Endothelial cell of umbilical vein (primary cell): ENCODE data around the gene RASGRP4. TPM values are rescaled to one million over a fixed set of nuclear protein-coding genes. Genes with fewer than 3 reads are reported as not detected.

ENCODE experiments used
- BruUV-seq: library from RNA; stranded (reverse); fragments of 400-500 nt; replicated peaks from 2 replicates; lab custom pipeline; 2021; lab: Mats Ljungman, UMichigan
- CTCF ChIA-PET: fragments of 300-600, 350-600 bp; sonication (Branson Sonifier 250); formaldehyde crosslinking; loops from one replicate; lab custom pipeline; 2021; ENCODE audit warnings: antibody characterized with exemption, inconsistent platforms; lab: Charles Lee
- POLR2A ChIA-PET: fragments of 300-600, 350-600 bp; sonication (Branson Sonifier 250); formaldehyde crosslinking; loops from one replicate; lab custom pipeline; 2021; ENCODE audit warnings: antibody characterized with exemption, inconsistent platforms; lab: Charles Lee
- DNase-seq: peaks from one replicate; pipeline ENCODE4 v3.0.0-alpha.2; 2011; ENCODE audit warnings: low read depth, low spot score
- FAIRE-seq: peaks from 2 replicates; lab custom pipeline; 2011; peaks lifted over from hg19 to GRCh38; lab: Jason Lieb, UNC
- H2AFZ ChIP-seq: 2 replicates; pipeline ENCODE4 v1.6.0; 2012; ENCODE audit warnings: low read depth, low read length, control low read depth, inconsistent platforms
- H3K27ac ChIP-seq: 2 replicates; pipeline ENCODE4 v1.5.1; 2011; ENCODE audit warnings: low read depth, mild to moderate bottlenecking, control low read depth, low read length, moderate library complexity; ENCODE audit not compliant: insufficient read depth
- H3K27me3 ChIP-seq, 2 experiments: 2 replicates each; pipeline versions ENCODE4 v1.6.0 to v1.6.1; 2011; ENCODE audit warnings: low read length in 2 of 2, mixed read lengths in 1 of 2; ENCODE audit not compliant: control insufficient read depth in 2 of 2, insufficient read depth in 2 of 2
- H3K36me3 ChIP-seq, 2 experiments: 2 replicates in 1 of 2; 3 replicates in 1 of 2; pipeline ENCODE4 v1.5.1; 2011; ENCODE audit warnings: low read length in 2 of 2, mild to moderate bottlenecking in 1 of 2, moderate library complexity in 1 of 2; ENCODE audit not compliant: control insufficient read depth in 2 of 2, insufficient read depth in 2 of 2; ENCODE audit errors: extremely low read depth in 1 of 2
- H3K4me1 ChIP-seq: 3 replicates; pipeline ENCODE4 v1.5.1; 2011; ENCODE audit warnings: mild to moderate bottlenecking, low read length; ENCODE audit not compliant: control insufficient read depth, insufficient read depth; ENCODE audit errors: extremely low read depth
- H3K4me2 ChIP-seq: 2 replicates; pipeline ENCODE4 v1.6.1; 2011; ENCODE audit warnings: low read length, control low read depth, mixed read lengths; ENCODE audit not compliant: insufficient read depth
- H3K4me3 ChIP-seq, 3 experiments: fragments of 200-600 bp in 1 of 3; sonication (generic), shearing (Covaris generic) in 1 of 3; replicated peaks in 1 of 3; 2 replicates each; pipeline ENCODE4 v1.5.1; 2011 to 2016; ENCODE audit warnings: control low read depth in 3 of 3, low read length in 3 of 3, mild to moderate bottlenecking in 2 of 3, inconsistent platforms in 1 of 3, low read depth in 1 of 3, moderate library complexity in 1 of 3; ENCODE audit not compliant: insufficient read depth in 1 of 3
- H3K79me2 ChIP-seq: 2 replicates; pipeline ENCODE4 v1.6.0; 2012; ENCODE audit warnings: low read length, inconsistent platforms; ENCODE audit not compliant: control insufficient read depth, insufficient read depth
- H3K9ac ChIP-seq: replicated peaks from 2 replicates; pipeline ENCODE3; 2011; ENCODE audit warnings: low read length, control low read depth; ENCODE audit not compliant: insufficient read depth; ENCODE audit errors: extremely low read depth
- H3K9me1 ChIP-seq: replicated peaks from 3 replicates; pipeline ENCODE4 v1.6.0; 2011; ENCODE audit warnings: mild to moderate bottlenecking, low read length; ENCODE audit not compliant: control insufficient read depth, insufficient read depth; ENCODE audit errors: extremely low read depth
- H3K9me3 ChIP-seq: replicated peaks from 2 replicates; pipeline ENCODE4 v1.5.1; 2012; ENCODE audit warnings: low read length, inconsistent platforms; ENCODE audit not compliant: control insufficient read depth, insufficient read depth
- H4K20me1 ChIP-seq: replicated peaks from 2 replicates; pipeline ENCODE3; 2011; ENCODE audit warnings: mild to moderate bottlenecking, low read length; ENCODE audit not compliant: control insufficient read depth, insufficient read depth; ENCODE audit errors: extremely low read depth
- EZH2 ChIP-seq: IDR thresholded peaks from 2 replicates; pipeline ENCODE4 v1.6.1; 2012; ENCODE audit warnings: borderline replicate concordance, low read depth, mild to moderate bottlenecking, moderate library complexity, low read length, inconsistent platforms; ENCODE audit not compliant: severe bottlenecking
- FOS ChIP-seq: IDR thresholded peaks from 2 replicates; pipeline ENCODE4 v1.6.1; 2011; ENCODE audit warnings: mild to moderate bottlenecking, low read length, moderate library complexity, borderline replicate concordance; ENCODE audit not compliant: insufficient read depth
- GATA2 ChIP-seq: IDR thresholded peaks from 2 replicates; pipeline ENCODE4 v1.7.0; 2011; ENCODE audit warnings: low read depth, mild to moderate bottlenecking, moderate library complexity, mixed read lengths, low read length; ENCODE audit not compliant: insufficient read length, insufficient read depth
- JUN ChIP-seq: IDR thresholded peaks from 2 replicates; pipeline ENCODE4 v1.6.1; 2011; ENCODE audit warnings: borderline replicate concordance, low read depth; ENCODE audit not compliant: insufficient read length, insufficient read depth
- MYC ChIP-seq: IDR thresholded peaks from one replicate; pipeline ENCODE4 v1.6.1; 2011; ENCODE audit warnings: mild to moderate bottlenecking, low read depth, low read length
- POLR2A ChIP-seq: IDR thresholded peaks from 2 replicates; pipeline ENCODE4 v1.6.1; 2012; ENCODE audit warnings: low read depth, mild to moderate bottlenecking, control low read depth, low read length
- POLR2AphosphoS5 ChIP-seq: IDR thresholded peaks from 2 replicates; pipeline ENCODE4 v1.6.1; 2012; ENCODE audit warnings: low read depth, mild to moderate bottlenecking, control low read depth, low read length, moderate library complexity; ENCODE audit not compliant: insufficient read depth
- dilution Hi-C: fragments of 300-500 bp; cut with MboI; formaldehyde crosslinking; loops from one replicate; pipeline ENCODE4 v1.15.0; 2019; ENCODE audit warnings: low sequenced_read_pairs; ENCODE audit not compliant: extremely low pct_ligation_motif_present
- intact Hi-C: fragments of 100-400 bp; cut with micrococcal nuclease; formaldehyde crosslinking; loops from one replicate; pipeline ENCODE4 v1.10.0; 2022
- polyA plus RNA-seq, 4 experiments: library from polyadenylated mRNA; depleted of rRNA in 3 of 4; stranded (reverse) in 3 of 4; unstranded in 1 of 4; fragments of >200 nt; gene quantifications; 2 replicates each; pipeline versions ENCODE4 v1.2.1 to v1.2.3, GENCODE V29; 2011 to 2012; ENCODE audit warnings: missing spikeins in 1 of 4
- total RNA-seq: library from RNA; stranded (reverse); gene quantifications from 2 replicates; pipeline ENCODE4 v1.2.3, GENCODE V29; 2021
- TF ChIP-seq, protein P1 (sequence below): IDR thresholded peaks from 2 replicates; pipeline ENCODE4 v1.6.1; 2011; ENCODE audit not compliant: insufficient read depth, insufficient read length
- TF ChIP-seq, protein P2 (sequence below), 2 donors: IDR thresholded peaks; 1 replicate in 1 of 2; 2 replicates in 1 of 2; pipeline ENCODE4 v1.5.1; 2011; ENCODE audit warnings: low read length in 2 of 2, mild to moderate bottlenecking in 2 of 2, moderate library complexity in 2 of 2, control low read depth in 1 of 2, inconsistent platforms in 1 of 2, low read depth in 1 of 2; ENCODE audit not compliant: insufficient read depth in 1 of 2; ENCODE audit errors: extremely low read depth in 1 of 2

The RASGRP4 gene
- total and polyA plus RNA-seq, 2 donors (not counting 3 experiments of a cell fraction or from before 2014, with no cell fraction given) = not detected

DNA sequence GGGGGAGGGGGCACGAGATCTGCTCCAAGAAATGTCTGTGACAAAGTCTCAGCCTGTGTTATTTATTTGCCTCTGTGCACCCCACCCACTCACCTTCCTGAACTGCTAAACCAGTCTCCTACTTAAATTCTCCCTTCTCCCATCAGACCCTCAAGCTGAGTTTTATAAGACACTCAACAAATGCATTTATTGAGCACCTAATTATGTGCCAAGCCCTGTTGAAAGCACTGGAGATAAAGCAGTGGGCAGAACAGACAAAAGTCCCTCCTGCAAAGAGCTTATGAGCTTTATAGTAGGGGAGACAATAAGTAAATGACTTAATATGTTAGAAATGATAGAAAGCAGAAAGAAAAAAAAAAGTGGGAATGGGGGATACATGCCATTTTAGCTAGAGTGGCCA lies 26.5 kb downstream of the RASGRP4 start:
- no peak overlapping the region for H2AFZ ChIP-seq
- DNase-seq (no peak), FAIRE-seq (no peak)
- H3K4me1 ChIP-seq = peaks cover 2% of the 10 kb centered on the region
- TF ChIP-seq JUN = no peak
- TF ChIP-seq, protein P1, sequence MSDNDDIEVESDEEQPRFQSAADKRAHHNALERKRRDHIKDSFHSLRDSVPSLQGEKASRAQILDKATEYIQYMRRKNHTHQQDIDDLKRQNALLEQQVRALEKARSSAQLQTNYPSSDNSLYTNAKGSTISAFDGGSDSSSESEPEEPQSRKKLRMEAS = no peak
- no peak for TF ChIP-seq FOS
- TF ChIP-seq MYC = no peak
- TF ChIP-seq EZH2 = no peak
- TF ChIP-seq GATA2 = no peak
- TF ChIP-seq POLR2A = no peak
- no peak for TF ChIP-seq POLR2AphosphoS5
- TF ChIP-seq, protein P2, sequence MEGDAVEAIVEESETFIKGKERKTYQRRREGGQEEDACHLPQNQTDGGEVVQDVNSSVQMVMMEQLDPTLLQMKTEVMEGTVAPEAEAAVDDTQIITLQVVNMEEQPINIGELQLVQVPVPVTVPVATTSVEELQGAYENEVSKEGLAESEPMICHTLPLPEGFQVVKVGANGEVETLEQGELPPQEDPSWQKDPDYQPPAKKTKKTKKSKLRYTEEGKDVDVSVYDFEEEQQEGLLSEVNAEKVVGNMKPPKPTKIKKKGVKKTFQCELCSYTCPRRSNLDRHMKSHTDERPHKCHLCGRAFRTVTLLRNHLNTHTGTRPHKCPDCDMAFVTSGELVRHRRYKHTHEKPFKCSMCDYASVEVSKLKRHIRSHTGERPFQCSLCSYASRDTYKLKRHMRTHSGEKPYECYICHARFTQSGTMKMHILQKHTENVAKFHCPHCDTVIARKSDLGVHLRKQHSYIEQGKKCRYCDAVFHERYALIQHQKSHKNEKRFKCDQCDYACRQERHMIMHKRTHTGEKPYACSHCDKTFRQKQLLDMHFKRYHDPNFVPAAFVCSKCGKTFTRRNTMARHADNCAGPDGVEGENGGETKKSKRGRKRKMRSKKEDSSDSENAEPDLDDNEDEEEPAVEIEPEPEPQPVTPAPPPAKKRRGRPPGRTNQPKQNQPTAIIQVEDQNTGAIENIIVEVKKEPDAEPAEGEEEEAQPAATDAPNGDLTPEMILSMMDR (IDR thresholded peaks at IDR 0.05; ENCODE audit: extremely low read depth in 1 of 2, insufficient read depth in 1 of 2, low read depth in 1 of 2, low read length in 2 of 2) = no peak
- dilution Hi-C loops (no loop called here), intact Hi-C loops (no loop called here)
- H3K36me3 ChIP-seq = no peaks in the 10 kb centered on the region
- no peaks in the 10 kb centered on the region for H3K9me1 ChIP-seq
- no peak overlapping the region for H3K9ac ChIP-seq
- no peaks in the 10 kb centered on the region for H3K79me2 ChIP-seq
- POLR2A ChIA-PET = no interaction called here
- H4K20me1 ChIP-seq = no peaks in the 10 kb centered on the region
- H3K4me3 ChIP-seq = no peak overlapping the region
- no peaks in the 10 kb centered on the region for H3K9me3 ChIP-seq
- H3K27ac ChIP-seq = no peak overlapping the region
- no peaks in the 10 kb centered on the region for H3K27me3 ChIP-seq
- H3K4me2 ChIP-seq = no peak overlapping the region
- no TSS peak for BruUV-seq
- CTCF ChIA-PET = no interaction called here
